Activated effector memory CD4-positive, alpha-beta T cell treated with anti-CD3 and anti-CD28 coated beads, Interleukin-2, amount 50 U/mL, for 16 hours (primary cell): ENCODE results near the gene SORCS2.

Experiments used
- DNase-seq: peaks from one replicate; pipeline ENCODE4 v3.0.0-alpha.2; 2020

The SORCS2 gene

DNA sequence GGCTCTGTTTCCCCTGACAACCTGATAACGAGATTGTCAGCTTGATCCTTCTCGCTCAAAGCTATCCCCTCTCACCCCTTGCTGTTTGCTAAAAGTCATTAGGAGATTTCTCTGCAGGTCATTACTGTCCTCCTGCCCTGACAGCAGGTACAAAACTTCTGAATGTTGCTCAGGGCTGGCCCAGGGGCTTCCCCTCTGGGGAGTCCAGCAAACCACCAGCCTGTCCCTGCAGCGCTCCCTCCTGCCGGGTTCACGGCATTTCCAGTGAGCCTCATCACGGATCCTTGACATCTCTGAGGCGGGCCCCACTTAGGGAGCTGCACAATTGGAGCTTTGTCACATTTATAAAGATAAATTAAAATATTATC is 5.2 kb upstream of the SORCS2 start:
- DNase-seq: peak; percentile 41

DNA sequence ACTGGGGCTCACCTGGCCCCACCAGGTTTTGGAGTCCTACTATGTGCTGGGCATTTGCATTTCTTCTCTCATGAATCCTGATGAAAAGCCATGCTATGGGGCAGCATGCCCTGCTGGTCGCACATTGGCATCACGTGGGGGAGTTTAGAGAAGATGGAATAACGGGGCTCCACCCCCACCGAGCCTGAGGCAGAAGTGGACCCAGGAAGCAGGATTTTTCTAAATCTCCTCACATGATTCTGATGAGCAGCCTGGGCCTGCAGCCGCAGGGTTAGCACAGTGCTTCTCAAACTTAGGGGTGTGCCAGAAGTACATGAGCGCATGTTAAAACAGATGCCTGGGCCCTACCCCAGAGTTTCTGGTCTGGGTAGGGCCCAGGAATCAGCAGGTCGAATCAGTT is 4.6 kb upstream of the SORCS2 start:
- peak; percentile 27 for DNase-seq

DNA sequence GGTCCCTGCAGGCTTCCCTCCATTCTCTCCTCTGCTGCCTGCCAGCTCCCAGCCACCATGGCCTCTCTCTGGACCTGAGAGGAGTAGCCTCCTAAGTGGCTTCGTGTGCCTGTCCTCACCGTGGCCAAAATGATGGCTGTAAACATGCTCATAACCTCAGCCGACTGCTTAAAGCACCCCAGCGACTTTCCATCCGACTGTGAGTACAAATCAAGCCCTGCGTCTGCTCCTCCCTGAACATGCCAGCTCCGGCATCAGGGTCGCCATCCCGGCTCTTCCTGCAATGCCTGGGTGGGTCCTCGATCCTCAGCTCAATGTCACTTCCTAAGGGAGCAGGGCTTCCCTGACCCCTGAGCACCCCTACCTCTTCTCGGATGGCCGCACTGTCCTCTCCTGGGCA is 3.3 kb upstream of the SORCS2 start:
- DNase-seq: peak; percentile 36

DNA sequence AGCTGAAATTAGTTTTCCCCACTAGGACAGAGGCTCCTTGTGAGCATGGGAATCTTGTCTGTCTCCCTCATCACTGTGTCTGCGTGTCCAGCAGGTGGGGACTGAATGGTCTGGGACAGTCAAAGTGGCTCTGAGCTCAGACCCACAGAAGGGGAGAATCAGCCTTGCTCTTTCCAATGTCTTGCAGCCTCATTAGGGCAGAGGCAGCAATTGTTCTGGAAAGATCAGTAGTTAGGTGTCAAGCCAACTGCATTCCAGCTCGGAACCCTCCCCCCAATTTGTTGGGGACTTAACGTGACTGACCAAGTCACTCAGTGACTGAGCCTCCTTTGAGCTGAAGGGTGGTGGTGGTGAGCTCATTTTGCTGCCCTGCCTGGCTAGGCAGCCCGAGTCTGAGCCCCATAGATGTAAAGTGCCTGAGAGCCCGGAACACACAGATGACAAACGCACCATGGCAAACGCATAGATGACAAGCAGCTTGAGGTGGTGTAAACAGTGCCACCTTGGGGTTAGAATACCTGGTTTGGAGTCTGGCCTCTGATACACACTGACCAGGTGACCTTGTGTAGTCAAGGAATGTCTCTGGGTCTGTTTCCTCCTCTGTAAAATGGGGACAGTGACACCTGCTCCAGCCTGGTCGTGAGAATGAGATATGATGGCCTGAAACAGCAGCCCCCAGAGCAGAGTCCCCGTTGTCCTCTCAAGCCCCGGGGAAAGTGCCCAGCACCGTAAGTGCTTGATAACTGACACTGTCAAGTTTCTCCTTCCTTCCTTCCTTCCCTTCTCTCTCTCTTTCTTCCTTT is 2.7 kb upstream of the SORCS2 start:
- DNase-seq: peak; percentile 49

DNA sequence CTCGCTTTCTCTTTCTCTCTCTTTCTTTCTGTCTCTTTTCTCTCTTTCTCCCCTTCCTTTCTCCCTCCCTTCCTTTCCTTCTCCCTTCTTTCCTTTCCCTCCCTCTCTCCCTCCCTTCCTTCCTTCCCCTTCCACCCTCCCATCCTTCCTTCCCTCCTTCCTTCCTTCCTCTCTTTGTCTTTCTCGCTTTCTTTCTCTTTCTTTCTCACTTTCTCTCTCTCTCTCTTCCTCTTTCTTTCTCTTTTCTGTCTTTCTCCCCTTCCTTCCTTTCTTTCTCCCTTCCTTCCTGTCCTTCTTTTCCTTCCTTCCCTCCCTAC is 2.1 kb upstream of the SORCS2 start:
- DNase-seq: no peak

DNA sequence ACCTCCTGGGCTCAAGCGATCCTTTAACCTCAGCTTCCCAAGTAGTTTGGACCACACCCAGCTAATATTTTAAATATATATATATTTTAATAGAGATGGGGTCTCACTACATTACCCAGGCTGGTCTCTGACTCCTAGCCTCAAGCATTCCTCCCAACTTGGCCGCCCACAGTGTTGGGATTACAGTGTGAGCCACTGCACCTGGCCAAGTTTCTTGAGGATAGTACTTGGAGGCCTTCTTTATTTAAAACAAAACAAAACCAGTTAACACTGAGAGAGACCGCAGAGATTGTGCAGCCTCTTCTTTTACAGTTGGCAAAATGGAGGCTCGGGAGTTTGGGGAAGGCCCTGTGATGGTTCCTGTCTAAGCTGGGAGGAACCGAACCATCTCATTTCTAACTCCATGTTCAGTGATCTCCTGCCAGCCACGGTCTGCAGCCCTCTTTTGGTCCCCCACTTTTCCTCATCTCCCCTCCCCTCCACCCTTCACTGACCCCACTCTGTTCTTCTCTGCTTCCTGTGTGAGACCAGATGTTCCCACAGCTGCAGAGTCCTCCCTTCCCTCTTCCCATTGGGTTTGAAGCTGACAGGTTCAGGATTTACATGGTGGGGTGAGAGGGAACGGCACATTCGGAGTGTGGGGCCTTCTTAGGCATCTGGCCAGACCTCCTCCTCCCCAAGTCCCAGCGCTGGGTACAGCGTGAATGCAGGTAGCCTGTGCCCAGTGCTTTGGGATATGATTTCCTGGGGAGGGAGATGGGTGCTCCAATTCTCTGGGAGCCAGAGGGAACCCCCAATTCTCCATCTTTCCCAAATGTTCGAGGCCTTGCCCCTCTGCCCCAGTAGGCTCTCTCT is 1.4 kb upstream of the SORCS2 start:
- DNase-seq: peak; percentile 43

DNA sequence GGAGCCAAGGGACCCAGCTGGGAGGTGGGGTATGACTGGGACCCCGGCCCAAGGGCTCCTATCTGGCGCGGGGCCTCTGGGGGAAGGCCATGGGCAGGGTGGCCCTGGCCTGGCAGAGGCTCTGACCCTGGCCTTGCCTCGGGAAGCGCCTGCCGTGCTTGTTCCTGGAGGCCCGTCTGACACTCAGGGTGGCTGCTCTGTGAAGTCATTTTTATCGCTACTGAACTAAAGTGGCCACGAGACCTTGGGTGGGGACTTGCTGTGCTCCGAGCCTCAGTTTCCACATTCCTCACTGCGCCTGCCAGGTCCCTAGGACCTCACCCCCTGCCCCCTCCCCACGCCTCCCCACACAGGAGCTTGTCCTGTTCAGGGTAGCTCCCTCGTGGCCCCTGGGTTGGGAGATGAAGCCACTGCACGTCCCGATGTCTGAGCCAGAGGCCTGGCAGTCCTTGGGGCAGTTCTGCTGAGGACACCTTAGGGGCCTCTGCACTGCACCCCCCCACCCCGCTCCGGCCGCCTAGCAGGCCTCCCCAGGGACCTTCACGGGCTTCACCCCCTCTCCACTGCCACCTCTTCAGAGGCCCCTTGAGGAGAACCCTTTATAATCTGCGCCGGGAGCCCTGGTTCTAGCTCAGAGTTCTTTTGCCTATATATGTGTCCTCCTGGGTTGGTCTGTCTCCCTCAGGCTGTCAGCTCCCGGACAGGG is 639 bp upstream of the SORCS2 start:
- peak; percentile 53 for DNase-seq

DNA sequence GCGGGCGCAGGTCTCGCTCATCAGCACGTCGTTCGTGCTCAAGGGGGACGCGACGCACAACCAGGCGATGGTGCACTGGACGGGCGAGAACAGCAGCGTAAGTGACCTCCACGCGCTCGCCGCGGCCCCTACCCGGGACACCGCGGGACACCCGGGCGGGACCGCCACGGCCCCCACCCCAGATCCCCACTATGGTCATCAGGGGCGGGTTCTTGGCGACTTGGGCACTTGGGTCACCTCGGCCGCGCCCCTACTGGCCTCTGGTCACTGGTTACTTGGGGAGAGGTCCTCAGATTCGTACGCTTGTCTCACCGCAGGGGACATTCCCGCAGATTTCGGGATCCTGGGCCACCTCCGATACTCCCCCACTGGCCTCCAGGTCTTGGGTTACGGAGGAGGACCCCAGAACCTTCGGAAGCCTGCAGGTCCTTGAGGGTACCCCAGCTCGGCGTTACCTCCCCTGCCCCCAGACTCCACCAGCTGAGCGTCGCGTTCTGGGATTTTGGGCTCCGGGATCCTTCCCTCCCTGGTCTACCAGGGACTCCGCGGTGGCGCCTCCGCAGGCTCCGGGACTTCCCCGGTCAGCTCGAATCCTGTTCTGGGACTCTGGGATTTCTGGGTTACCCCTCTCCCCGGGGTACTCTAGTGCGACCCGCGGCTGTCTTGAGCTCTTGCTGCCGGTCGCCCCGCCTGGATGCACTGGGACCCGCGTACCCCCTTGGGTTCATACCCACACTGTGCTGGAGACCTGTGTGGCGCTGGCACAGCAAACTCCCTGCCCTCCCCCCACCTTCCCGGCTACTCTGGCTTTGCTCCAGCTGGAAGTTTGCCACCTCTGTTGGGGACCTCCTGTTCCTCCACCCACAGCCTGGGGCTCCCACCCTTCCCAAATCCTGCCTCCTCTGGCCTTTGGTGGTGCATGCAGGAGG is 956 bp downstream of the SORCS2 start:
- peak; percentile 59 for DNase-seq

DNA sequence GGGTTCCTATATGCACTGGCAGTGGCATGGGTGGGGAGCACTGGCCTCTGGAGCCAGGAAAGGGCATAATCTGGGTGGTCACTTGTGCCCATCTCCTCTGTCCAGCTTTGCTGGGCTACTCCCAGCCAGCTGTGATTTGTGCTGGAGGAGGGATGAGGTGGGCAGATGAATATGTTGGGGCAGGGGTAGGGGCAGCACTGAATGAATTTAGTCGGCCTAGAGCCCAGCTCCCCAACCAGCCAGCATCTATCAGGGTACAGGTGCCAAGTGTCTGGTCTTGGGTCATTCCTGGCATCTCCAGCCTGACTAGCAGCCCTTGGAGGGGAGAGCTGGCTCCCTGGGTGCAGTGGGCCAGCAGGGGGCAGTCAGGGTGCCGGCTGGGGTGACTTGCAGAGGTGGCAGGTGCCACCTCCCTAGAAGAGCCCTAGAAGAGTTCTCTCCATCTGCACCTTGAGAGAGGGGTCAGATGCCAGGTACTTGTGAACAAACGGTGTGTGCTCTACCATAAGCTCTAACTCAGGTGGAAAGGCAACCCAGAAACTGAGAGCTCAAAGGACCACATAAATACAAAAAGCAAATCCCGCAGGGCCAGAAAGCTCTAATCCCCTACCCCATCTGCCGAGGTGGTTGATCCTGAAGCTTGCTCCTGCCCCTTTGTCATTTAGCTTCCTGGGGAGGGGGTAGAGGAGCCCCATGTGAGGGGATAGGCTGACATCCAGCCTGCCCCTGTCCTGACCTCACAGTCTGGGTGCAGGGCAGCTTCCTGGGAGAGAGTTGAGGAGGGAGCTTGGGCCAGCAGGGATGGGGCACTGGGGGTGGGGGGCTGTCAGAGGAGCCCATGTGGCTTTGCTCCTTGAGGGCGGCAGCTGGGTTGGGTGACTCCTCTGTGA is 2.2 kb downstream of the SORCS2 start:
- DNase-seq: peak; percentile 66

DNA sequence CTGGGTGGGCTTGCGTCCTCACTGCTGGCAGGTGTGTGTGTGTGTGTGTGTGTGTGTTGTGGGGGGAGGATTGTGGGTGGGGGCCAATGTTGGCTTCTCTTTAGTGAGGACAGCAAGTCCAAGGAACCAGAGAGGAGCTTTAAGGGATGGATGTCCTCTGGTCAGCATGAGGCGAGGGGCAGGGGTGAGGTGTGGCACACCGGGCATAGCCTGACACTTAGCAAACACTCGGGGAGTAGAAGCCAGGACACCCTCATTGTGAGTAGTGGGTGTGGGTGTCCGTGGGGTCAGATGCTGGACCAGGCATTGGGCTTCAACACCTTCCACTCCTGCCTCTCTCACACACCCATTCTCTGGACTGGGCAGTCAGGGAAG is 2.8 kb downstream of the SORCS2 start:
- DNase-seq: peak; percentile 42

DNA sequence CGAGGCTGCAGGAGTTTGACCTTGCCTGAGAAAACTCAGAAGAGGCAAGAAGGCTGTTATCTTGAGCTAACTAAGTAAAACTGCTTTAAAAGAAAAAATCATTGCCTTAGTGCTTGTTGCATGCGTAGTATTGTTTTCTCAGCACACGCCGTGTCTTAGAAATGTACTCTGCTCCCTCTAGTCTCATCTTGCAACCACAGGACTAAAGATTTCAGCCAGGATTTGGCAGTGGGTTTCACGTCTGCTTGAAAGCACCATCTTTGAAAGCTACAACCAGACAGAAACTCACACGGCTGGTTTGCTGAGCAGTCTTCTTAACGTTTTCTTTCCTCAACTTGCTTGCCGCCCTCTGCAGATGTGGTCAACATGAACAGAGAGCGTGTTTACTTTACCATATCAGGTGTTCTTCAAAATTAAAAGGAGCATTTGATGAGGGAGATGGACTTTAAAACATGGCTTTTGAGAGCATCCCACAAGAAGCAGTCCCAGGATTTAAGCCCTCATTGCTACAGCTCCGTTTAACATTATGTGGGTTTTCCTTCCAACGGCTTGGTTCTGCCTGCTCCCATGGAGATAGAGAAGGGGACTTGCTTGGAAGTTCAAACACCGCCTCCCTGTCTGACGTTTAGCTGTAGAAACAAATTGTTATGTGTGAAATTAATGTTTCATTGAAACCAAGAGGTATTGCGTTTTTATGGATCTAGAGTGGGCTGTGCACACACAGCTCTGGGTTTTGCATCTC is 3.4 kb downstream of the SORCS2 start:
- DNase-seq: peak; percentile 24

DNA sequence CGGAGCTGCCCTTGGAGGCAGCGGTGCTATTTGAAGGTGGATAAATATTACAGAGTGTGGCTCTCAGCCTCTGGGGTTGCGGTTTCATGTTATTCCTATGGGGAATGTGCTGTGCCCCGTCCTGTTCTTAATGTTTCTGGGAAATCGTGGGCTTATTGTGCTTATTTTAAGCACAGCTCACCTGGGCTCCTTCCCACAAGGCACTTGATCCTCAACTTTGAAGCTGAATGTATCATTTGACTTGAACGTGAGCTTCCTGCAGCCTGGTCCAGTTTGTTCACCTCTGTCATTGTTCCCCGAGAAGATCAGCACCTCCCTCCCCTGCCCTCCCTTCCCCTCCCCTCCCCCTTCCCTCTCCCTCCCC is 3.9 kb downstream of the SORCS2 start:
- no peak for DNase-seq

DNA sequence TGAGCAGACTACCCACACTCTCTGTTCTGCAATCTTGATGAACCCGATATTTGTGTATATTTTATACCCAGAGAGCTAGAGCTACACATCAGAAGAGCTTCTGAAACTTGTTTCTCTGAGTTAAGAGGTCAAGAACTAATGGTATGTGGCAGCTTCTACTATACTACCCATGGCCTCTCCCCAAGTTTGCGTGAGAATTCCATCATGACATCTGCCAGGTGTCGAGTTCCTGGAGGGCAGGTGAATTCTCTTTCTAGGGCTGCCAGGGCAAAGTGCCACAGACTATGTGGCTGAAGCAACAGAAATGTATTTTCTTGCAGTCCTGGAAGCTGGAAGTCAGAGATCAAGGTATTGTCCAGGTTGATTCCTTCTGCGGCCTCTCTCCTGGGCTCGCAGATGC is 4.4 kb downstream of the SORCS2 start:
- DNase-seq: no peak

DNA sequence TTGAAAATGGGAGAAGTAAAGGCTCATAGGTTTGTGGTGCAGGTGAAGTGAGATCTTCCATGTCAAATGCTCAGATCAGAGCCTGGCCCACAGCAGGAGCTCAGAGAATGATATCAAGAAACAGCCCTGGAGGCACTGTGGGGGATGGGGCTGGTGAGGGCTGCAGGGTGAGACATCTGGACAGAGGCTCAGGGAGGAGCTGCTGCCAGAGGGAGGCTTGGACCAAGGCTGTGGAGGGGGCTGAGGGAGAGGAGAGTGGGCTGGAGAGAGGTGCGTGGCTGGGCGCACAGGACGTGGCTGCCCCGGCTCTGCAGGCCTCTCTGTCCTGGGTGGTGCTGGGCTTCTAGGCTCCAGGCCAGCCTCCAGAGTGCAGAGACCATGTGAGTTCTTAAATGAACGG is 5.6 kb downstream of the SORCS2 start:
- peak; percentile 43 for DNase-seq

DNA sequence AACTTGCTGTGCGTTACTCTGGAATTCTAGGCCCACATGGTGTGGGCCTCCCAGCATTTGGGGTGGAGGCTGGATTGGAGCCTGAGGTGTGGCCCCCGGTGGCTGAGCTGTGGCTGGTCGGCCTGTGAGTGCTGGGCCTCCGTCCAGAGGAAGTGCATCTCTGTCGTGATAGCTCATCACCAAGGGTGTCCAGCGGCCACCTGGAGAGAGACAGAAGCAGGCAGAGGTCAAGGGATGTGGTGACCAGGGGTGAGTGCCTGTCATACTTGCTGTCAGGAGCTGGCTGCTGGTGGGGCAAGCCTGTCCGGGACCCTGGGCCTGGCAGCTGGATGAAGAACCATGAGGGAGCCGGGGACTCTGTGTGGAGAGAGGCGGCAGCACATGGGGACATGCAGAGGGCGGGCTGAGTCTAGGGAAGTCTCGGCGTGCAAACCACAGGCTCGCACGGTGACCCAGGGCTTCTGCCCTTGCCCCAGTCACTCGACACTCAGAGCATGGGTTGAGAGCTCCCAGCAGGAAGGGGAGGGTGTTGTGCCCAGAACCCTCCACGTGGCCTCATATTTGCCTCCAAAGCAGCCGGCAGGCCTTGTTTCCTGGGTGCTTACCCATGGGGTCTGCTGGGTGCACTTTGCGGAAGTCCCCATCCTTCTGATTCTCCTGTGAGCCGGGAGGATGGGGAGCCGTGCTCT is 6.2 kb downstream of the SORCS2 start:
- peak; percentile 57 for DNase-seq

DNA sequence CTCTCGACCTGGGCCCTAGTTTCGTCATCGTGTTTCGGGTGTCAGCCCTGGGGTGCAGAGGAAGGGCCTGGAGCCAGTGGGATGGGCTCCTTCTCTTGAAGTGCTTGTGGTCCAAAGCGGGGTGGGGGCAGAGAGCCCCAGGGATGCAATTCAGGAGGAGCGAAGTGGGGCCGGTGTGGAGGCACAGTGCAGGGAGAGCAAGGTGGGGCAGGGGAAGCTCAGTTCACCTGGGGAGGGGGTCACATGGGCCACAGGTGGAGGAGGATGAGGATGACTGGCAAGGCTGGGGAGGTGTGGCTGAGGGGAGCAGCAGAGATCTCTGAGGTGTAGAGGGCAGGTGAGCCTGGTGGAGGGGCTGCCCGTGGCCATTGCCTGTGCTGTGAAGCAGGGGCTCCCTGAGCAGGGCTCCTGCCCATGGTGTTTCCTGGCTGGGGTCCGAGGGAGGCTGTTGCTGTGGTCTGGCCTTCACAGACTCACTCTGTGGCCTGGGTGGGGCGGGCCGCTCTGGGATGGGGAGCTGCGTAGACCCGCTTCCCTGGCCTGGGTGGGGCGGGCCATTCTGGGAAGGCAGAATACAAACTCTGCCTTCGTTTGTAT is 6.9 kb downstream of the SORCS2 start:
- DNase-seq: peak; percentile 37

DNA sequence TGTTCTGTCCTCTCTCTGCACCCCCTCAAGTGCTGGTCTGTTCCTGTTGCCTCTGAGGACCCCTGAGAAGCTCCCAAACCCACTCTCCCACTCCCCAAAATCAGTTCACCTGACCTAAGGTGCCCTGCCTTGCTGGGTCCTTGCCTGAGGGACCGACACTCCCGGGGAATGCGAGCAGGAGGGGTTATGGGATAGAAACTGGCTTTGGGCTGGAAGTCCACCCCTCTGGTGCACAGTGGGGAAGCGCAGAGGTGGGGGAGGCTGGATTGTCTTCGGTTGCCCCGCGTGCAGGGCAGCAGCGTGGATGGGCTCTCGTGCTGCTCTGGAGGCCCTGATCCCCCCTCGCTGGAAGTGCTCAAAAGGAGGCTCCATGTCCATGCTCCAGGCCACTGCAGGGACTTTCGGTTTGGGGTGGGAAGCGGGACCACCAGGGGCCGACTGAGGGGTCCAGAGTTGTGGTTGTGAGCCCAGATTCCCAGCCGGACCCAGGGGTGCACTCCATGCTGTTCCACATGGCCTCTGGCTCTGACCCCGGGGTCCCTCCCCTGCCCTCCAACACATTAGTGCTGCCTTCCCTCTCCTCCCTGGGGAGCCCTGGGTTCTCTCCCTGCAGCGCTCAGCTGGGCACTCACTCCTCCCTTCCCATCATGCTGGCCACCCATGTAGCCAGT is 7.6 kb downstream of the SORCS2 start:
- peak; percentile 36 for DNase-seq

DNA sequence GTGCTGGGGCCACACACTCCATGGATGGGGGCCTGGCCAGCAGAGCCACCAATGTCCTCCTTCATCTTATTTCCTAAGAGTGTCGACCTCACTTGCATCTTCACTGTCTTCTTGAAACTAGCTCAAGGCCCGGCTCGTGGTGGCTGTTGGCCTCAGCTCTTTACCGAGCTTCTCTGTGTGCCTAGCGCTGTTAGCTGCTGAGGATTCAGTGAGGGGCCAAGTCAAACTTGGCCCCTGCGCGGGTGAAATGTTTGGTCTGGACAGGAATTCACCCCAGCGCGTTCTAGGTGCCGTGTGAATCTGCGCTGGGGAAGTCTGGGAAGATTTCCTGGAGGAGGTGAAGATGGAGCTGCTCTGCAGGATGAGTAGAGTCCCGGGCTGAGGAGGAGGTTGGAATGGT is 8.5 kb downstream of the SORCS2 start:
- DNase-seq: no peak
